GM23248 (cell line): Measurements from ENCODE around the gene DHX36.

Experiments
- EZH2 ChIP-seq: fragments of 200-600 bp; sonication (generic); IDR thresholded peaks from 2 replicates; pipeline ENCODE4 v1.6.1; 2018; ENCODE audit warnings: antibody characterized with exemption, mild to moderate bottlenecking; ENCODE audit not compliant: insufficient read depth, poor library complexity, severe bottlenecking
- EZH2phosphoT487 ChIP-seq: fragments of 200-600 bp; sonication (generic); IDR thresholded peaks from 2 replicates; pipeline ENCODE4 v1.6.1; 2018; ENCODE audit warnings: antibody characterized with exemption, moderate library complexity, mild to moderate bottlenecking, low read depth; ENCODE audit not compliant: insufficient read depth

DNA sequence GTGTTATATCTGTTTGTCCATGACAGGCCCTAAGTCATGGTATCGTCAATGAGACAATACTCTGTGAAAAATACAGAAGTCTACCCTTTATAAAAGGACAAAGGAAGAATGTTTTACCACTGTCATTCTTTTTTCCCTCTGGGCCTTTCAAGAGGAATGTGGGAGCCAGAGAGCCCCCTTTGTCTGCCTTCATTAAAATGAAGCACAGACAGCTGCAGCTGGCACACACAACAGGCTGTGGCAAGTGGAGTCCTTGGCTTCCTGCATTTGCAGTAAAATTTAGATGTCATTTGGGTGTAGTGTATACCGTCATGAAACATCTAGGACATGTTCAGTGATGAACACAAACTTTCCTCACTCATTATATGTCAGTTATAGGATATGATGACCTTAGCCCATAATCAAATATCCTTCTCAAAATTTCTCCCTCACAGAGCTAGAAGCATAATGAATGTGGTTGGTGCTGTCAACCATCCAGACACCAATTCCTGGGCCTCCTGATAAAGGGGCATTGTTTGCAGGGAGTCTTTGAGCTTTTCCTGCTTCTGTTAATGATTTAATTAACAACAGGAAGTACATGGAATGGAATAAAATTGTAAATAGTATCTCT is 76.4 kb downstream of the DHX36 start:
- no peak for TF ChIP-seq EZH2phosphoT487
- TF ChIP-seq EZH2 = no peak
